ENCODE measurements around the gene PPL. TPM values are rescaled to one million over a fixed set of nuclear protein-coding genes. Genes with fewer than 3 reads are reported as not detected.

The PPL gene
- total RNA-seq, 1 experiment from 2014 or later, result 56.4 TPM

- CTCF ChIA-PET, result no interaction called here
- Histone ChIP-seq H3K9me2 (ENCODE audit: insufficient read depth) (no peaks in the 10 kb centered on the region), H4K20me1 (ENCODE audit: insufficient read depth) (peaks cover 8% of the 10 kb centered on the region; the same call in 1 of the 2 replicates), H3K27ac (ENCODE audit: low read depth, low read length) (no peak overlapping the region), H3K4me1 (ENCODE audit: control insufficient read depth in 1 of 2, insufficient read depth in 2 of 2, low read length in 2 of 2) (peaks cover 25 to 27% of the 10 kb centered on the region in 2 experiments), H3K79me2 (ENCODE audit: insufficient read depth, low read length) (no peaks in the 10 kb centered on the region), H3K9ac (ENCODE audit: low read length) (no peak overlapping the region), H3K9me3 (ENCODE audit: control insufficient read depth in 1 of 2, insufficient read depth in 1 of 2, low read depth in 1 of 2, low read length in 2 of 2) (no peaks in the 10 kb centered on the region; a peak in 1 of 4 replicates), H3K36me3 (ENCODE audit: control insufficient read depth in 1 of 2, insufficient read depth in 2 of 2, low read length in 2 of 2) (peaks cover 36 to 54% of the 10 kb centered on the region in 2 experiments), H3K4me2 (ENCODE audit: low read length) (no peak overlapping the region), H3K27me3 (ENCODE audit: insufficient read depth, low read length) (no peaks in the 10 kb centered on the region), H2AFZ (ENCODE audit: low read depth, low read length, poor library complexity, severe bottlenecking) (no peak overlapping the region), H3K4me3 (replicated peaks in 1 of 2; ENCODE audit: low read depth in 1 of 2, low read length in 2 of 2) (no peak overlapping the region)
- intact Hi-C loops (cut with micrococcal nuclease), result no loop called here
- POLR2A ChIA-PET, result no interaction called here
- RAD21 ChIA-PET (ENCODE audit: low non-redundant PET in 1 of 2, low total read pairs in 2 of 2, uncharacterized antibody in 2 of 2, unreplicated experiment in 2 of 2), result no interaction called here
- TF ChIP-seq FOSL1 (IDR thresholded peaks at IDR 0.05; ENCODE audit: low read depth), result no peak
- no peak for DNase-seq (ENCODE audit: low read depth, low spot score)
- ATAC-seq, result no peak
- BruUV-seq (replicated peaks), result no TSS peak
These were observed 56.9 kb downstream of the PPL start for GRCh38 chr16:4880006-4880580.

GRCh38 chr16:4879049-4879448 lies 57.9 kb downstream of the PPL start:
- Histone ChIP-seq H3K9me2 (ENCODE audit: insufficient read depth) (no peaks in the 10 kb centered on the region), H3K27ac (ENCODE audit: low read depth, low read length) (no peak overlapping the region), H3K36me3 (ENCODE audit: control insufficient read depth in 1 of 2, insufficient read depth in 2 of 2, low read length in 2 of 2) (peaks cover 40 to 61% of the 10 kb centered on the region in 2 experiments), H3K79me2 (ENCODE audit: insufficient read depth, low read length) (no peaks in the 10 kb centered on the region), H2AFZ (ENCODE audit: low read depth, low read length, poor library complexity, severe bottlenecking) (no peak overlapping the region), H3K27me3 (ENCODE audit: insufficient read depth, low read length) (no peaks in the 10 kb centered on the region), H3K9me3 (ENCODE audit: control insufficient read depth in 1 of 2, insufficient read depth in 1 of 2, low read depth in 1 of 2, low read length in 2 of 2) (no peaks in the 10 kb centered on the region; a peak in 1 of 4 replicates), H3K9ac (ENCODE audit: low read length) (no peak overlapping the region), H3K4me1 (ENCODE audit: control insufficient read depth in 1 of 2, insufficient read depth in 2 of 2, low read length in 2 of 2) (peaks cover 25 to 27% of the 10 kb centered on the region in 2 experiments), H3K4me3 (replicated peaks in 1 of 2; ENCODE audit: low read depth in 1 of 2, low read length in 2 of 2) (no peak overlapping the region), H4K20me1 (ENCODE audit: insufficient read depth) (peaks cover 8% of the 10 kb centered on the region; the same call in 1 of the 2 replicates), H3K4me2 (ENCODE audit: low read length) (no peak overlapping the region)
- ATAC-seq, result no peak
- ChIA-PET POLR2A (no interaction called here), RAD21 (ENCODE audit: low non-redundant PET in 1 of 2, low total read pairs in 2 of 2, uncharacterized antibody in 2 of 2, unreplicated experiment in 2 of 2) (no interaction called here), CTCF (no interaction called here)
- intact Hi-C loops (cut with micrococcal nuclease), result no loop called here
- no peak for DNase-seq (ENCODE audit: low read depth, low spot score)
- no TSS peak for BruUV-seq (replicated peaks)
- TF ChIP-seq ZBTB33 (IDR thresholded peaks at IDR 0.05; ENCODE audit: extremely low read depth, insufficient replicate concordance, low read length), result no peak
- no peak for TF ChIP-seq JUND (IDR thresholded peaks at IDR 0.05)
- TF ChIP-seq REST (IDR thresholded peaks at IDR 0.05; ENCODE audit: low read depth), result no peak
- no peak for TF ChIP-seq TCF7L2 (IDR thresholded peaks at IDR 0.05; ENCODE audit: borderline replicate concordance, extremely low read depth, insufficient read depth, insufficient read length)
- TF ChIP-seq FOSL1 (IDR thresholded peaks at IDR 0.05; ENCODE audit: low read depth), result no peak
- no peak for TF ChIP-seq CTCF (IDR thresholded peaks at IDR 0.05 in 2 of 3, conservative IDR thresholded peaks at IDR 0.05 in 1 of 3; ENCODE audit: borderline replicate concordance in 1 of 3, insufficient read depth in 1 of 3, low read depth in 2 of 3, low read length in 2 of 3)
- TF ChIP-seq ZFX (IDR thresholded peaks at IDR 0.05), result no peak
- TF ChIP-seq POLR2A (IDR thresholded peaks at IDR 0.05; ENCODE audit: borderline replicate concordance, extremely low read depth, insufficient read depth, insufficient read length), result no peak
- no peak for TF ChIP-seq CEBPB (IDR thresholded peaks at IDR 0.05; ENCODE audit: low read depth)
- TF ChIP-seq SIN3A (IDR thresholded peaks at IDR 0.05; ENCODE audit: low read depth), result no peak
- TF ChIP-seq MAX (IDR thresholded peaks at IDR 0.05), result no peak
- no peak for TF ChIP-seq ZNF274 (IDR thresholded peaks at IDR 0.05; ENCODE audit: low read depth, low read length)
